Fibroblast of lung (primary cell): ENCODE data around the gene FAM241B.

Source experiments
- CTCF ChIP-seq, 2 donors: IDR thresholded peaks in 1 of 2; conservative IDR thresholded peaks in 1 of 2; 1 replicate in 1 of 2; 2 replicates in 1 of 2; pipeline ENCODE4 v1.5.1; 2011 to 2012; ENCODE audit warnings: low read length in 2 of 2, control low read depth in 1 of 2, inconsistent platforms in 1 of 2, low read depth in 1 of 2, mild to moderate bottlenecking in 1 of 2
- EZH2 ChIP-seq: IDR thresholded peaks from 2 replicates; pipeline ENCODE4 v1.5.1; 2012; ENCODE audit warnings: low read length, control low read depth, mild to moderate bottlenecking; ENCODE audit errors: missing control alignments

- no peak for TF ChIP-seq CTCF (conservative IDR thresholded peaks at IDR 0.05 in 1 of 2, IDR thresholded peaks at IDR 0.05 in 1 of 2; ENCODE audit: low read depth in 1 of 2, low read length in 2 of 2)
- no peak for TF ChIP-seq EZH2
These were observed 11.3 kb upstream of the FAM241B start for GRCh38 chr10:69618746-69619145.
